ENCODE measurements around the gene PLD2. TPM values are rescaled to one million over a fixed set of nuclear protein-coding genes. Genes with fewer than 3 reads are reported as not detected.
A peak's percentile ranks its signal among the peaks of the same experiment; 100 is the strongest.

Gene PLD2
- total and polyA plus RNA-seq, 9 of the 15 experiments (the other 6 are each of a cell fraction or from before 2014, with no cell fraction given): 0.20 to 7.5 (median 3.3) TPM

DNA sequence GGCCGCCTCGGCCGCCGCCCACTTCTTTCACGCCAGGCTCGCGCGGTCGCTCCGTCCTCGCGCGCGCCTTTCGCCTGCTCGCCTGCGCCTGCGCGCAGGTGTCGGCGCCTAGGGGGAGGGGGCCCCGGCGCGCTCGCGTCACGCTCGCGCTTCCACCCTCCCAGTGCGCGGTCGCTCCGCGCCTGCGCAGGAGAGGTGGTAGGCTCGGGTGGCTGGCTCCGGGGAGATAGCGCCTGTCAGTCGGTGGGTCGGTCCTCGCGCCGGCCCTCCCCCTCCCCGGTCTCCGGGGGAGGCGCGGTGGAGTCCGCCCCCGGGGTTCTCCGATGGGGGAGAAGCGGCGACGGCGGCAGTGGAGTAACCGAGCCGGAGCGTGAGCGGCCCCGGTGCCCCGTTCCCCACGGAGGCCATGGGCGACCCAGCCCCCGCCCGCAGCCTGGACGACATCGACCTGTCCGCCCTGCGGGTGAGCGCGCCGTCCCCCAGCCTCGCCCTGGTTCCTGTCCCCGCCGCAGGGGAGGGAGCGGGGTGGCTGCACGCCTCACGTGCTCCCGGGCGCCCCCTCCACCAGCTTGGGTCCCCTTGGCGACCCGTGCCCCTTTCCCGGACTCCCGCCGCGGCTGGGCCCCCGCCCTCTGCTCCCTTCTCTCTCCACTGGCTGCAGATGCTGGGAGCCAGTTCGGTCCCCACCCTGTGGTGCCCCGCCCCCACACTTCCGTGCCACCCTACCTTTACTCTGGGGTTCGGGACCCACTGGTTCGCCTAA, 26.4 kb downstream of the PLD2 start, which contains the start of gene MINK1 (continued):
- TF ChIP-seq, protein P1, sequence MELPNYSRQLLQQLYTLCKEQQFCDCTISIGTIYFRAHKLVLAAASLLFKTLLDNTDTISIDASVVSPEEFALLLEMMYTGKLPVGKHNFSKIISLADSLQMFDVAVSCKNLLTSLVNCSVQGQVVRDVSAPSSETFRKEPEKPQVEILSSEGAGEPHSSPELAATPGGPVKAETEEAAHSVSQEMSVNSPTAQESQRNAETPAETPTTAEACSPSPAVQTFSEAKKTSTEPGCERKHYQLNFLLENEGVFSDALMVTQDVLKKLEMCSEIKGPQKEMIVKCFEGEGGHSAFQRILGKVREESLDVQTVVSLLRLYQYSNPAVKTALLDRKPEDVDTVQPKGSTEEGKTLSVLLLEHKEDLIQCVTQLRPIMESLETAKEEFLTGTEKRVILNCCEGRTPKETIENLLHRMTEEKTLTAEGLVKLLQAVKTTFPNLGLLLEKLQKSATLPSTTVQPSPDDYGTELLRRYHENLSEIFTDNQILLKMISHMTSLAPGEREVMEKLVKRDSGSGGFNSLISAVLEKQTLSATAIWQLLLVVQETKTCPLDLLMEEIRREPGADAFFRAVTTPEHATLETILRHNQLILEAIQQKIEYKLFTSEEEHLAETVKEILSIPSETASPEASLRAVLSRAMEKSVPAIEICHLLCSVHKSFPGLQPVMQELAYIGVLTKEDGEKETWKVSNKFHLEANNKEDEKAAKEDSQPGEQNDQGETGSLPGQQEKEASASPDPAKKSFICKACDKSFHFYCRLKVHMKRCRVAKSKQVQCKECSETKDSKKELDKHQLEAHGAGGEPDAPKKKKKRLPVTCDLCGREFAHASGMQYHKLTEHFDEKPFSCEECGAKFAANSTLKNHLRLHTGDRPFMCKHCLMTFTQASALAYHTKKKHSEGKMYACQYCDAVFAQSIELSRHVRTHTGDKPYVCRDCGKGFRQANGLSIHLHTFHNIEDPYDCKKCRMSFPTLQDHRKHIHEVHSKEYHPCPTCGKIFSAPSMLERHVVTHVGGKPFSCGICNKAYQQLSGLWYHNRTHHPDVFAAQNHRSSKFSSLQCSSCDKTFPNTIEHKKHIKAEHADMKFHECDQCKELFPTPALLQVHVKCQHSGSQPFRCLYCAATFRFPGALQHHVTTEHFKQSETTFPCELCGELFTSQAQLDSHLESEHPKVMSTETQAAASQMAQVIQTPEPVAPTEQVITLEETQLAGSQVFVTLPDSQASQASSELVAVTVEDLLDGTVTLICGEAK (IDR thresholded peaks at IDR 0.05): no peak
- TF ChIP-seq, protein P1 (CRISPR knock-in tag; IDR thresholded peaks at IDR 0.05): no peak
- TF ChIP-seq SMARCE1 (IDR thresholded peaks at IDR 0.05): no peak
- no peak for TF ChIP-seq CREBBP (IDR thresholded peaks at IDR 0.05; ENCODE audit: low read depth, low read length)
- TF ChIP-seq ZNF143 (CRISPR knock-in tag; IDR thresholded peaks at IDR 0.05): 0 out of 2 replicates have a peak, but pooled peaks have one; percentile 24
- TF ChIP-seq NFXL1 (CRISPR knock-in tag; IDR thresholded peaks at IDR 0.05): no peak
- no peak for TF ChIP-seq MAFK (IDR thresholded peaks at IDR 0.05; ENCODE audit: low read length)
- no peak for TF ChIP-seq BRF1 (IDR thresholded peaks at IDR 0.05; ENCODE audit: borderline replicate concordance, extremely low read depth, insufficient read length)
- TF ChIP-seq PTTG1 (tag; IDR thresholded peaks at IDR 0.05; ENCODE audit: low read depth): no peak
- no peak for TF ChIP-seq ARID2 (IDR thresholded peaks at IDR 0.05)
- TF ChIP-seq MYBL2 (IDR thresholded peaks at IDR 0.05; ENCODE audit: low read depth): no peak
- no peak for TF ChIP-seq MYBL2 (CRISPR knock-in tag; IDR thresholded peaks at IDR 0.05; ENCODE audit: borderline replicate concordance)
- no peak for TF ChIP-seq PTBP1 (IDR thresholded peaks at IDR 0.05; ENCODE audit: low read depth, low read length)
- TF ChIP-seq, protein P2, sequence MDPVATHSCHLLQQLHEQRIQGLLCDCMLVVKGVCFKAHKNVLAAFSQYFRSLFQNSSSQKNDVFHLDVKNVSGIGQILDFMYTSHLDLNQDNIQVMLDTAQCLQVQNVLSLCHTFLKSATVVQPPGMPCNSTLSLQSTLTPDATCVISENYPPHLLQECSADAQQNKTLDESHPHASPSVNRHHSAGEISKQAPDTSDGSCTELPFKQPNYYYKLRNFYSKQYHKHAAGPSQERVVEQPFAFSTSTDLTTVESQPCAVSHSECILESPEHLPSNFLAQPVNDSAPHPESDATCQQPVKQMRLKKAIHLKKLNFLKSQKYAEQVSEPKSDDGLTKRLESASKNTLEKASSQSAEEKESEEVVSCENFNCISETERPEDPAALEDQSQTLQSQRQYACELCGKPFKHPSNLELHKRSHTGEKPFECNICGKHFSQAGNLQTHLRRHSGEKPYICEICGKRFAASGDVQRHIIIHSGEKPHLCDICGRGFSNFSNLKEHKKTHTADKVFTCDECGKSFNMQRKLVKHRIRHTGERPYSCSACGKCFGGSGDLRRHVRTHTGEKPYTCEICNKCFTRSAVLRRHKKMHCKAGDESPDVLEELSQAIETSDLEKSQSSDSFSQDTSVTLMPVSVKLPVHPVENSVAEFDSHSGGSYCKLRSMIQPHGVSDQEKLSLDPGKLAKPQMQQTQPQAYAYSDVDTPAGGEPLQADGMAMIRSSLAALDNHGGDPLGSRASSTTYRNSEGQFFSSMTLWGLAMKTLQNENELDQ (CRISPR knock-in tag; IDR thresholded peaks at IDR 0.05; ENCODE audit: borderline replicate concordance): no peak
- no peak for TF ChIP-seq MAFG (tag; conservative IDR thresholded peaks at IDR 0.05)
- no peak for TF ChIP-seq C11orf30 (IDR thresholded peaks at IDR 0.05; ENCODE audit: low read depth)
- TF ChIP-seq ZBTB17 (CRISPR knock-in tag; IDR thresholded peaks at IDR 0.05): no peak
